ENCODE measurements around the gene THOC6.

The THOC6 gene

GRCh38 chr16:3017794-3018506 lies 5.9 kb upstream of the THOC6 start, which contains the start of gene CLDN6:
Gene CLDN6, minus strand, starts transcription at chr16:3018183. Its CDS starts 2,162 bp downstream, at chr16:3016021.
- DNase-seq: peak; percentile 33

- DNase-seq: no peak
These were observed 4.1 kb upstream of the THOC6 start for GRCh38 chr16:3019594-3020246.

- peak; percentile 77 for DNase-seq
These were observed 3.6 kb upstream of the THOC6 start, which contains the start of gene TNFRSF12A for GRCh38 chr16:3020247-3020603. Gene TNFRSF12A, plus strand, starts transcription at chr16:3020368. Its CDS starts 30 bp downstream, at chr16:3020398.

GRCh38 chr16:3020604-3021448 lies 3.0 kb upstream of the THOC6 start:
- DNase-seq: peak; percentile 73

GRCh38 chr16:3021449-3022207 lies 2.2 kb upstream of the THOC6 start:
- peak; percentile 66 for DNase-seq

- DNase-seq: peak; percentile 68
These were observed 1.6 kb upstream of the THOC6 start for GRCh38 chr16:3022208-3022683.

GRCh38 chr16:3022684-3023414 lies 986 bp upstream of the THOC6 start:
- DNase-seq: no peak

- no peak for DNase-seq
These were observed 493 bp upstream of the THOC6 start for GRCh38 chr16:3023415-3023668.

GRCh38 chr16:3025032-3026002 lies 1.5 kb downstream of the THOC6 start:
- DNase-seq: no peak

GRCh38 chr16:3026003-3026378 lies 2.2 kb downstream of the THOC6 start:
- DNase-seq: no peak

- no peak for DNase-seq
These were observed 3.0 kb downstream of the THOC6 start for GRCh38 chr16:3026609-3027488.

- DNase-seq: no peak
These were observed 3.6 kb downstream of the THOC6 start for GRCh38 chr16:3027489-3027795.

- DNase-seq: peak; percentile 91
These were observed 4.3 kb downstream of the THOC6 start for GRCh38 chr16:3027983-3028715.

GRCh38 chr16:3028716-3029319 lies 5.0 kb downstream of the THOC6 start:
- DNase-seq: no peak

GRCh38 chr16:3029491-3030221 lies 5.8 kb downstream of the THOC6 start:
- peak; percentile 44 for DNase-seq

GRCh38 chr16:3030222-3031212 lies 6.7 kb downstream of the THOC6 start:
- no peak for DNase-seq

GRCh38 chr16:3032624-3033023 lies 8.8 kb downstream of the THOC6 start:
- no peak for DNase-seq

Data from CD4-positive, alpha-beta T cell treated with Interleukin-10 for 1 hour (primary cell).